Inflammatory macrophage treated with lipopolysaccharide for 1 hour (primary cell): ENCODE data around the gene METTL26.
A peak's percentile ranks its signal among the peaks of the same experiment; 100 is the strongest.

Experiments used
- DNase-seq, 2 donors: peaks; one replicate each; pipeline ENCODE4 v3.0.0-alpha.2; 2020 to 2022

Gene METTL26

GRCh38 chr16:595094-595528 is 41.0 kb downstream of the METTL26 start:
- no peak for DNase-seq

GRCh38 chr16:593807-594206 is 42.3 kb downstream of the METTL26 start:
- no peak for DNase-seq

- no peak for DNase-seq
These were observed 42.7 kb downstream of the METTL26 start for GRCh38 chr16:593406-593805.

- peak; percentile 69 to 86 for DNase-seq
These were observed 43.4 kb downstream of the METTL26 start for GRCh38 chr16:592518-593306.

- no peak for DNase-seq
These were observed 44.1 kb downstream of the METTL26 start for GRCh38 chr16:591892-592517.

- DNase-seq: no peak
These were observed 44.9 kb downstream of the METTL26 start for GRCh38 chr16:591231-591630.

GRCh38 chr16:590815-591200 is 45.3 kb downstream of the METTL26 start:
- DNase-seq: no peak

- no peak for DNase-seq
These were observed 45.8 kb downstream of the METTL26 start for GRCh38 chr16:590188-590814.

GRCh38 chr16:589658-590187 is 46.4 kb downstream of the METTL26 start, which contains the start of gene RAB40C:
RAB40C (plus strand) TSS chr16:590066; CDS start chr16:590292, 226 bp downstream.
- DNase-seq: peak; percentile 95 to 98

- DNase-seq: peak; percentile 91 to 98
These were observed 47.0 kb downstream of the METTL26 start for GRCh38 chr16:588889-589657.

- DNase-seq: no peak
These were observed 47.5 kb downstream of the METTL26 start for GRCh38 chr16:588639-588888.

- no peak for DNase-seq
These were observed 49.2 kb downstream of the METTL26 start for GRCh38 chr16:586645-587590.

- no peak for DNase-seq
These were observed 50.0 kb downstream of the METTL26 start for GRCh38 chr16:586047-586644.

GRCh38 chr16:585351-585750 is 50.8 kb downstream of the METTL26 start:
- DNase-seq: no peak
